Ascending aorta (tissue), 2 donors: Measurements from ENCODE around the gene PCDHA9. TPM values are rescaled to one million over a fixed set of nuclear protein-coding genes. Genes with fewer than 3 reads are reported as not detected.
"Not testable (repeated sequence)": the region's sequence is repeated elsewhere in the genome, so short reads cannot be mapped to it uniquely, and the experiment has no call there.

Experiments
- DNase-seq, 2 donors: peaks; one replicate each; pipeline ENCODE4 v3.0.0-alpha.2; 2019; ENCODE audit warnings: low spot score in 2 of 2
- H3K27ac ChIP-seq, 2 donors: fragments of 200-600 bp; sonication (generic); one replicate each; pipeline ENCODE4 v1.5.1; 2016 to 2017; ENCODE audit warnings: mild to moderate bottlenecking in 1 of 2
- H3K27me3 ChIP-seq: fragments of 200-600 bp; sonication (generic); one replicate; pipeline ENCODE4 v1.5.1; 2017
- H3K36me3 ChIP-seq, 2 donors: fragments of 200-600 bp; sonication (generic); one replicate each; pipeline ENCODE4 v1.5.1; 2016
- H3K4me1 ChIP-seq, 2 donors: fragments of 200-600 bp; sonication (generic); one replicate each; pipeline ENCODE4 v1.5.1; 2016 to 2017; ENCODE audit warnings: mild to moderate bottlenecking in 1 of 2
- H3K4me3 ChIP-seq, 2 donors: fragments of 200-600 bp; sonication (generic); one replicate each; pipeline ENCODE4 v1.5.1; 2016 to 2017; ENCODE audit warnings: mild to moderate bottlenecking in 1 of 2
- H3K9me3 ChIP-seq, 2 donors: fragments of 200-600 bp; sonication (generic); one replicate each; pipeline ENCODE4 v1.5.1; 2016
- CTCF ChIP-seq, 3 experiments: fragments of 200-600 bp in 2 of 3; fragments of 450-650 bp in 1 of 3; sonication (generic) in 2 of 3; IDR thresholded peaks; one replicate each; pipeline ENCODE4 v1.5.1; 2016 to 2019; ENCODE audit warnings: antibody characterized with exemption in 3 of 3, mild to moderate bottlenecking in 1 of 3, moderate library complexity in 1 of 3
- intact Hi-C: fragments of 100-400 bp; cut with DNase I; formaldehyde crosslinking; loops from one replicate; pipeline ENCODE4 v1.15.1; 2023
- total RNA-seq: library from RNA; depleted of rRNA; stranded (reverse); fragments of >200 nt; gene quantifications from one replicate; pipeline ENCODE4 v1.1.0, GENCODE V29; 2016

The PCDHA9 gene
- total RNA-seq, 1 donor from 2014 or later: not detected

GRCh38 chr5:140808889-140809291 is 39.3 kb upstream of the PCDHA9 start:
- DNase-seq: no peak
- Histone ChIP-seq H3K9me3 (peaks cover 10 to 28% of the 10 kb centered on the region in 2 donors), H3K27me3 (no peaks in the 10 kb centered on the region), H3K4me1 (no peaks in the 10 kb centered on the region), H3K27ac (no peak overlapping the region), H3K36me3 (no peaks in the 10 kb centered on the region), H3K4me3 (no peak overlapping the region)
- no peak for TF ChIP-seq CTCF (IDR thresholded peaks at IDR 0.05)
- intact Hi-C loops: no loop called here

GRCh38 chr5:140821375-140822280 is 26.6 kb upstream of the PCDHA9 start, which contains the start of gene PCDHA5:
Gene PCDHA5, plus strand, starts transcription at chr5:140821613.
- TF ChIP-seq CTCF (IDR thresholded peaks at IDR 0.05): no peak
- Histone ChIP-seq H3K4me1 (no peaks in the 10 kb centered on the region), H3K9me3 (peaks cover 12 to 42% of the 10 kb centered on the region in 2 donors), H3K27me3 (no peaks in the 10 kb centered on the region), H3K4me3 (peak within 1 kb of the TSS in 1 of 2 donors; percentile 8), H3K36me3 (no peaks in the 10 kb centered on the region), H3K27ac (no peak within 1 kb of the TSS)
- DNase-seq: no peak
- intact Hi-C loops: no loop called here

GRCh38 chr5:140822281-140822629 is 25.9 kb upstream of the PCDHA9 start:
- H3K27me3 ChIP-seq: no peaks in the 10 kb centered on the region

GRCh38 chr5:140822969-140823368 is 25.2 kb upstream of the PCDHA9 start:
- H3K9me3 ChIP-seq: peaks cover 12 to 40% of the 10 kb centered on the region in 2 donors
- H3K36me3 ChIP-seq, H3K27me3 ChIP-seq, DNase-seq, intact Hi-C loops, H3K27ac ChIP-seq, H3K4me3 ChIP-seq, H3K4me1 ChIP-seq: not testable (repeated sequence)

More at GRCh38 chr5:140822281-140822629, 25.9 kb upstream of the PCDHA9 start:
- H3K4me1 ChIP-seq: no peaks in the 10 kb centered on the region
- no peak for TF ChIP-seq CTCF (IDR thresholded peaks at IDR 0.05)
- H3K9me3 ChIP-seq: peaks cover 10 to 40% of the 10 kb centered on the region in 2 donors
- H3K4me3 ChIP-seq: no peak overlapping the region
- no peak for DNase-seq
- no peaks in the 10 kb centered on the region for H3K36me3 ChIP-seq
- intact Hi-C loops: no loop called here
- no peak overlapping the region for H3K27ac ChIP-seq

GRCh38 chr5:140823475-140823874 is 24.7 kb upstream of the PCDHA9 start:
- no peak for DNase-seq
- Histone ChIP-seq H3K36me3 (no peaks in the 10 kb centered on the region), H3K4me3 (no peak overlapping the region), H3K4me1 (no peaks in the 10 kb centered on the region), H3K27ac (no peak overlapping the region), H3K27me3 (no peaks in the 10 kb centered on the region), H3K9me3 (peaks cover 17 to 43% of the 10 kb centered on the region in 2 donors)
- no peak for TF ChIP-seq CTCF (IDR thresholded peaks at IDR 0.05)
- intact Hi-C loops: no loop called here

GRCh38 chr5:140827704-140828361 is 20.3 kb upstream of the PCDHA9 start, which contains the start of gene PCDHA6:
Gene PCDHA6, plus strand, starts transcription at chr5:140827960. Its CDS starts 132 bp downstream, at chr5:140828092.
- H3K4me3 ChIP-seq: peak within 1 kb of the TSS in 1 of 2 donors; percentile 22
- H3K9me3 ChIP-seq: peaks cover 12 to 50% of the 10 kb centered on the region in 2 donors
- no peak for DNase-seq
- H3K27ac ChIP-seq: no peak within 1 kb of the TSS
- intact Hi-C loops: no loop called here
- no peaks in the 10 kb centered on the region for H3K4me1 ChIP-seq
- TF ChIP-seq CTCF (IDR thresholded peaks at IDR 0.05): peak in 1 of 3 experiments; percentile 6
- no peaks in the 10 kb centered on the region for H3K36me3 ChIP-seq
- no peaks in the 10 kb centered on the region for H3K27me3 ChIP-seq
